GM12801 (cell line): Measurements from ENCODE around the gene BCL2L14.

Source experiments
- CTCF ChIP-seq: IDR thresholded peaks from one replicate; pipeline ENCODE4 v1.5.1; 2011; ENCODE audit warnings: control low read depth; ENCODE audit not compliant: insufficient read length; ENCODE audit errors: extremely low read depth

BCL2L14 gene

GRCh38 chr12:12064596-12064995 is 6.1 kb upstream of the BCL2L14 start:
- no peak for TF ChIP-seq CTCF

GRCh38 chr12:12068751-12069150 is 2.0 kb upstream of the BCL2L14 start:
- no peak for TF ChIP-seq CTCF

- TF ChIP-seq CTCF = no peak
Observed at GRCh38 chr12:12069821-12070548, 754 bp upstream of the BCL2L14 start.

GRCh38 chr12:12072064-12072760 is 1.5 kb downstream of the BCL2L14 start:
- no peak for TF ChIP-seq CTCF

- TF ChIP-seq CTCF = no peak
Observed at GRCh38 chr12:12079291-12079690, 8.6 kb downstream of the BCL2L14 start.

GRCh38 chr12:12081836-12082497 is 11.2 kb downstream of the BCL2L14 start:
- TF ChIP-seq CTCF = no peak

- no peak for TF ChIP-seq CTCF
Observed at GRCh38 chr12:12083688-12084087, 12.9 kb downstream of the BCL2L14 start.
